Kidney tubule cell (primary cell): ENCODE results near the gene EVX2.

Source experiments
- DNase-seq: peaks from one replicate; pipeline ENCODE4 v3.0.0-alpha.2; 2018; ENCODE audit warnings: low spot score

The EVX2 gene

GRCh38 chr2:176082824-176083751 is 674 bp downstream of the EVX2 start:
- no peak for DNase-seq

GRCh38 chr2:176082525-176082823 is 1.3 kb downstream of the EVX2 start:
- no peak for DNase-seq

GRCh38 chr2:176081837-176082524 is 1.8 kb downstream of the EVX2 start:
- no peak for DNase-seq

GRCh38 chr2:176081376-176081836 is 2.4 kb downstream of the EVX2 start:
- DNase-seq: no peak

GRCh38 chr2:176080540-176081375 is 3.0 kb downstream of the EVX2 start:
- DNase-seq: no peak

GRCh38 chr2:176079831-176080539 is 3.8 kb downstream of the EVX2 start:
- peak; percentile 61 for DNase-seq

GRCh38 chr2:176079285-176079830 is 4.4 kb downstream of the EVX2 start:
- no peak for DNase-seq

GRCh38 chr2:176078541-176079284 is 5.0 kb downstream of the EVX2 start:
- DNase-seq: no peak

- DNase-seq: no peak
Measured at GRCh38 chr2:176076796-176077195, 7.0 kb downstream of the EVX2 start.

GRCh38 chr2:176076063-176076462 is 7.7 kb downstream of the EVX2 start:
- no peak for DNase-seq

- DNase-seq: no peak
Measured at GRCh38 chr2:176075481-176075880, 8.3 kb downstream of the EVX2 start.

- DNase-seq: no peak
Measured at GRCh38 chr2:176074919-176075425, 8.8 kb downstream of the EVX2 start.

GRCh38 chr2:176072951-176073904 is 10.5 kb downstream of the EVX2 start:
- DNase-seq: no peak

GRCh38 chr2:176072292-176072669 is 11.5 kb downstream of the EVX2 start:
- DNase-seq: no peak

- DNase-seq: no peak
Measured at GRCh38 chr2:176071330-176072291, 12.2 kb downstream of the EVX2 start.

- DNase-seq: no peak
Measured at GRCh38 chr2:176068419-176068832, 15.3 kb downstream of the EVX2 start.

GRCh38 chr2:176067589-176068418 is 16.0 kb downstream of the EVX2 start:
- DNase-seq: no peak
